K562 (cell line): ENCODE data around the gene SCARF2. TPM values are rescaled to one million over a fixed set of nuclear protein-coding genes. Genes with fewer than 3 reads are reported as not detected.

Experiments used
- FOSL1 ChIP-seq: fragments of 200-800 bp; sonication (Bioruptor generic); conservative IDR thresholded peaks from 2 replicates; pipeline ENCODE4 v1.6.1; 2016; ENCODE audit warnings: missing genetic modification characterization, missing compliant biosample characterization
- ILF3 ChIP-seq: fragments of 450-650 bp; IDR thresholded peaks from 2 replicates; pipeline ENCODE4 v1.6.1; 2018; ENCODE audit warnings: antibody characterized with exemption, mild to moderate bottlenecking, moderate library complexity, borderline replicate concordance
- JUNB ChIP-seq: fragments of 450-650 bp; formaldehyde crosslinking; conservative IDR thresholded peaks from 2 replicates; pipeline ENCODE4 v1.4.0; 2020; ENCODE audit warnings: mild to moderate bottlenecking
- MTA1 ChIP-seq: fragments of 450-650 bp; IDR thresholded peaks from 2 replicates; pipeline ENCODE4 v1.6.1; 2017; ENCODE audit warnings: borderline replicate concordance
- MXI1 ChIP-seq: IDR thresholded peaks from 2 replicates; pipeline ENCODE4 v1.6.1; 2011; ENCODE audit warnings: low read depth, mild to moderate bottlenecking, improper control_type of control experiment, low read length
- RFX7 ChIP-seq: fragments of 250-450 bp; sonication (Bioruptor Pico); IDR thresholded peaks from 2 replicates; pipeline ENCODE4 v1.5.1; 2021; ENCODE audit warnings: mild to moderate bottlenecking
- SOX6 ChIP-seq: fragments of 450-650 bp; IDR thresholded peaks from 2 replicates; pipeline ENCODE4 v1.6.1; 2014; ENCODE audit warnings: mild to moderate bottlenecking
- SRSF1 ChIP-seq: fragments of 200-400 bp; formaldehyde crosslinking; IDR thresholded peaks from 2 replicates; pipeline ENCODE4 v1.6.1; 2017; ENCODE audit warnings: mild to moderate bottlenecking, low read depth, low read length, moderate library complexity
- TGIF2 ChIP-seq: sonication (generic); formaldehyde crosslinking; IDR thresholded peaks from 2 replicates; pipeline ENCODE4 v1.8.1; 2022; ENCODE audit warnings: mild to moderate bottlenecking, missing genetic modification reagents, moderate library complexity
- TRIM24 ChIP-seq, 2 experiments: fragments of 450-650 bp; IDR thresholded peaks; 2 replicates each; pipeline ENCODE4 v1.6.1; 2016
- XRCC4 ChIP-seq: IDR thresholded peaks from one replicate; pipeline ENCODE4 v1.6.1; 2011; ENCODE audit not compliant: insufficient read depth, insufficient read length; ENCODE audit errors: extremely low read depth
- polyA plus RNA-seq, 8 experiments: library from polyadenylated mRNA; depleted of rRNA in 4 of 8; stranded (reverse) in 5 of 8; unstranded in 3 of 8; fragments of >200 nt; fragmentation: Nextera tagmentation in 2 of 8; fragmentation: Illumina TruSeq in 1 of 8; extraction: Ambion mirVana in 2 of 8; extraction: Trizol in 1 of 8; gene quantifications; 2 replicates each; pipeline versions ENCODE4 v1.2.1 to v1.2.3, GENCODE V29; 2011 to 2014; ENCODE audit warnings: inconsistent platforms in 1 of 8, missing spikeins in 1 of 8
- total RNA-seq, 7 experiments: library from RNA; depleted of rRNA in 6 of 7; stranded (reverse); fragments of >200 nt in 6 of 7; fragmentation: Illumina TruSeq in 2 of 7; extraction: Trizol in 2 of 7; gene quantifications; 2 replicates each; pipeline versions ENCODE4 v1.2.1 to v1.2.3, GENCODE V29; 2011 to 2021; ENCODE audit warnings: low replicate concordance in 1 of 7
- TF ChIP-seq, protein P1 (sequence below): sonication (generic); formaldehyde crosslinking; IDR thresholded peaks from 2 replicates; pipeline ENCODE4 v1.5.0; 2020; ENCODE audit warnings: missing genetic modification reagents
- TF ChIP-seq, protein P2 (sequence below): fragments of 250-450 bp; sonication (Bioruptor Pico); IDR thresholded peaks from 2 replicates; pipeline ENCODE4 v1.5.0; 2021
- TF ChIP-seq, protein P3 (sequence below): fragments of 250-450 bp; sonication (Bioruptor Pico); IDR thresholded peaks from 2 replicates; pipeline ENCODE4 v1.8.0; 2021; ENCODE audit warnings: borderline replicate concordance, mild to moderate bottlenecking, moderate library complexity; ENCODE audit not compliant: poor library complexity, severe bottlenecking
- TF ChIP-seq, protein P4 (sequence below), 2 experiments: fragments of 450-650 bp in 1 of 2; sonication (generic) in 1 of 2; formaldehyde crosslinking in 1 of 2; IDR thresholded peaks in 1 of 2; conservative IDR thresholded peaks in 1 of 2; 2 replicates each; pipeline versions ENCODE4 v1.6.1 to v1.8.1; 2016 to 2023; ENCODE audit warnings: mild to moderate bottlenecking in 2 of 2, moderate library complexity in 2 of 2, inconsistent platforms in 1 of 2, missing genetic modification reagents in 1 of 2
- TF ChIP-seq, protein P5 (sequence below): sonication (generic); formaldehyde crosslinking; IDR thresholded peaks from 2 replicates; pipeline ENCODE4 v1.8.0; 2022; ENCODE audit warnings: mild to moderate bottlenecking, missing genetic modification reagents, borderline replicate concordance
- TF ChIP-seq, protein P6 (sequence below): fragments of 200-800 bp; sonication (Bioruptor generic); IDR thresholded peaks from 2 replicates; pipeline ENCODE4 v1.6.1; 2017; ENCODE audit warnings: missing genetic modification characterization, missing compliant biosample characterization
- TF ChIP-seq, protein P7 (sequence below): sonication (generic); formaldehyde crosslinking; IDR thresholded peaks from 2 replicates; pipeline ENCODE4 v1.9.0; 2022; ENCODE audit warnings: mild to moderate bottlenecking, missing genetic modification reagents
- TF ChIP-seq, protein P8 (sequence below): fragments of 250-450 bp; sonication (Bioruptor Pico); IDR thresholded peaks from 2 replicates; pipeline ENCODE4 v1.9.0; 2021; ENCODE audit warnings: mild to moderate bottlenecking

The SCARF2 gene
- total and polyA plus RNA-seq, 9 of the 15 experiments (the other 6 are each of a cell fraction or from before 2014, with no cell fraction given), result 0.06 to 0.32 (median 0.21) TPM; not detected in 5

DNA sequence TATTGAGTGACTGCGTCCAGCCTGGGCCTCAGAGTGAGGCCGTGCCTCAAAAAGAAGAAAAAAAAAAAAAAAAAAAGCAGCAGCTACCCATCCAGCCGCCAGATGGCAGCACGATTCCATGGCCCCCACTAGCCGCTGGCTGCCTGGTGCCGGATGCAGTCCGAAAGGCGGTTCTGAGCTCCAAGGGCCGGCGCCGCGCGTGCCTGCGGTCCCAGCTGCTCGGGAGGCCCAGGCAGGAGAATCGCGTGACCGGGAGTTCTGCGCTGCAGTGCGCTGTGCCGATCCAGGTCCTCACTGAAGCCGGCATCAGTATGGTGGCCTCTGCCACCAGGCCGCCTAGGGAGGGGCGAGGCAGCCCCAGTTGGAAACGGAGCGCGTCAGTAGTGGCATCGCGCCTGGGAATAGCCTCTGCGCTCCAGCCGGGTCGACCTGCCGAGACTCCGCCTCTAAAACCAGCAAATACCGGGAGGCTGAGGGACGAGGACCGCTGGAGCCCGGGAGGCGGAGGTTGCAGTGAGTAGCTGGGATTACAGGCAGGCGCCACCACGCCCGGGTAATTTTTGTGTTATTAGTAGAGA is 19.3 kb downstream of the SCARF2 start (continued):
- TF ChIP-seq, protein P1, sequence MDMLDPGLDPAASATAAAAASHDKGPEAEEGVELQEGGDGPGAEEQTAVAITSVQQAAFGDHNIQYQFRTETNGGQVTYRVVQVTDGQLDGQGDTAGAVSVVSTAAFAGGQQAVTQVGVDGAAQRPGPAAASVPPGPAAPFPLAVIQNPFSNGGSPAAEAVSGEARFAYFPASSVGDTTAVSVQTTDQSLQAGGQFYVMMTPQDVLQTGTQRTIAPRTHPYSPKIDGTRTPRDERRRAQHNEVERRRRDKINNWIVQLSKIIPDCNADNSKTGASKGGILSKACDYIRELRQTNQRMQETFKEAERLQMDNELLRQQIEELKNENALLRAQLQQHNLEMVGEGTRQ (CRISPR knock-in tag), result no peak
- TF ChIP-seq, protein P2, sequence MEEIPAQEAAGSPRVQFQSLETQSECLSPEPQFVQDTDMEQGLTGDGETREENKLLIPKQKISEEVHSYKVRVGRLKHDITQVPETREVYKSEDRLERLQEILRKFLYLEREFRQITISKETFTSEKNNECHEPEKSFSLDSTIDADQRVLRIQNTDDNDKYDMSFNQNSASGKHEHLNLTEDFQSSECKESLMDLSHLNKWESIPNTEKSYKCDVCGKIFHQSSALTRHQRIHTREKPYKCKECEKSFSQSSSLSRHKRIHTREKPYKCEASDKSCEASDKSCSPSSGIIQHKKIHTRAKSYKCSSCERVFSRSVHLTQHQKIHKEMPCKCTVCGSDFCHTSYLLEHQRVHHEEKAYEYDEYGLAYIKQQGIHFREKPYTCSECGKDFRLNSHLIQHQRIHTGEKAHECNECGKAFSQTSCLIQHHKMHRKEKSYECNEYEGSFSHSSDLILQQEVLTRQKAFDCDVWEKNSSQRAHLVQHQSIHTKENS, result no peak
- TF ChIP-seq, protein P3, sequence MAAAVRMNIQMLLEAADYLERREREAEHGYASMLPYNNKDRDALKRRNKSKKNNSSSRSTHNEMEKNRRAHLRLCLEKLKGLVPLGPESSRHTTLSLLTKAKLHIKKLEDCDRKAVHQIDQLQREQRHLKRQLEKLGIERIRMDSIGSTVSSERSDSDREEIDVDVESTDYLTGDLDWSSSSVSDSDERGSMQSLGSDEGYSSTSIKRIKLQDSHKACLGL (CRISPR knock-in tag), result no peak
- TF ChIP-seq XRCC4, result no peak
- peak; percentile 52 for TF ChIP-seq SOX6
- no peak for TF ChIP-seq SRSF1
- no peak for TF ChIP-seq JUNB (CRISPR knock-in tag)
- TF ChIP-seq RFX7 (CRISPR knock-in tag), result peak; percentile 86; the same call in 1 of the 2 replicates
- TF ChIP-seq FOSL1, result no peak
- TF ChIP-seq MXI1, result peak; percentile 69
- TF ChIP-seq, protein P4, sequence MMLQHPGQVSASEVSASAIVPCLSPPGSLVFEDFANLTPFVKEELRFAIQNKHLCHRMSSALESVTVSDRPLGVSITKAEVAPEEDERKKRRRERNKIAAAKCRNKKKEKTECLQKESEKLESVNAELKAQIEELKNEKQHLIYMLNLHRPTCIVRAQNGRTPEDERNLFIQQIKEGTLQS (IDR thresholded peaks at IDR 0.05), result no peak
- TF ChIP-seq, protein P4 (CRISPR knock-in tag; conservative IDR thresholded peaks at IDR 0.05), result peak; percentile 93
- no peak for TF ChIP-seq TGIF2
- TF ChIP-seq, protein P5, sequence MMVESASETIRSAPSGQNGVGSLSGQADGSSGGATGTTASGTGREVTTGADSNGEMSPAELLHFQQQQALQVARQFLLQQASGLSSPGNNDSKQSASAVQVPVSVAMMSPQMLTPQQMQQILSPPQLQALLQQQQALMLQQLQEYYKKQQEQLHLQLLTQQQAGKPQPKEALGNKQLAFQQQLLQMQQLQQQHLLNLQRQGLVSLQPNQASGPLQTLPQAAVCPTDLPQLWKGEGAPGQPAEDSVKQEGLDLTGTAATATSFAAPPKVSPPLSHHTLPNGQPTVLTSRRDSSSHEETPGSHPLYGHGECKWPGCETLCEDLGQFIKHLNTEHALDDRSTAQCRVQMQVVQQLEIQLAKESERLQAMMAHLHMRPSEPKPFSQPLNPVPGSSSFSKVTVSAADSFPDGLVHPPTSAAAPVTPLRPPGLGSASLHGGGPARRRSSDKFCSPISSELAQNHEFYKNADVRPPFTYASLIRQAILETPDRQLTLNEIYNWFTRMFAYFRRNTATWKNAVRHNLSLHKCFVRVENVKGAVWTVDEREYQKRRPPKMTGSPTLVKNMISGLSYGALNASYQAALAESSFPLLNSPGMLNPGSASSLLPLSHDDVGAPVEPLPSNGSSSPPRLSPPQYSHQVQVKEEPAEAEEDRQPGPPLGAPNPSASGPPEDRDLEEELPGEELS (CRISPR knock-in tag), result no peak
- no peak for TF ChIP-seq MTA1
- TF ChIP-seq TRIM24 (IDR thresholded peaks at IDR 0.05), result no peak; a peak in 1 of 4 replicates
- TF ChIP-seq, protein P6, sequence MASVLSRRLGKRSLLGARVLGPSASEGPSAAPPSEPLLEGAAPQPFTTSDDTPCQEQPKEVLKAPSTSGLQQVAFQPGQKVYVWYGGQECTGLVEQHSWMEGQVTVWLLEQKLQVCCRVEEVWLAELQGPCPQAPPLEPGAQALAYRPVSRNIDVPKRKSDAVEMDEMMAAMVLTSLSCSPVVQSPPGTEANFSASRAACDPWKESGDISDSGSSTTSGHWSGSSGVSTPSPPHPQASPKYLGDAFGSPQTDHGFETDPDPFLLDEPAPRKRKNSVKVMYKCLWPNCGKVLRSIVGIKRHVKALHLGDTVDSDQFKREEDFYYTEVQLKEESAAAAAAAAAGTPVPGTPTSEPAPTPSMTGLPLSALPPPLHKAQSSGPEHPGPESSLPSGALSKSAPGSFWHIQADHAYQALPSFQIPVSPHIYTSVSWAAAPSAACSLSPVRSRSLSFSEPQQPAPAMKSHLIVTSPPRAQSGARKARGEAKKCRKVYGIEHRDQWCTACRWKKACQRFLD, result 0 out of 2 replicates have a peak, but pooled peaks have one; percentile 36
- TF ChIP-seq, protein P7, sequence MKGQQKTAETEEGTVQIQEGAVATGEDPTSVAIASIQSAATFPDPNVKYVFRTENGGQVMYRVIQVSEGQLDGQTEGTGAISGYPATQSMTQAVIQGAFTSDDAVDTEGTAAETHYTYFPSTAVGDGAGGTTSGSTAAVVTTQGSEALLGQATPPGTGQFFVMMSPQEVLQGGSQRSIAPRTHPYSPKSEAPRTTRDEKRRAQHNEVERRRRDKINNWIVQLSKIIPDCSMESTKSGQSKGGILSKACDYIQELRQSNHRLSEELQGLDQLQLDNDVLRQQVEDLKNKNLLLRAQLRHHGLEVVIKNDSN (CRISPR knock-in tag), result no peak
- TF ChIP-seq ILF3, result no peak
- TF ChIP-seq, protein P8, sequence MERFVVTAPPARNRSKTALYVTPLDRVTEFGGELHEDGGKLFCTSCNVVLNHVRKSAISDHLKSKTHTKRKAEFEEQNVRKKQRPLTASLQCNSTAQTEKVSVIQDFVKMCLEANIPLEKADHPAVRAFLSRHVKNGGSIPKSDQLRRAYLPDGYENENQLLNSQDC (CRISPR knock-in tag), result no peak
